ENCODE results near the gene IL12A. TPM values are rescaled to one million over a fixed set of nuclear protein-coding genes. Genes with fewer than 3 reads are reported as not detected.

Gene IL12A
- total RNA-seq, 4 donors from 2014 or later, result 0.73 TPM; not detected in 3

DNA sequence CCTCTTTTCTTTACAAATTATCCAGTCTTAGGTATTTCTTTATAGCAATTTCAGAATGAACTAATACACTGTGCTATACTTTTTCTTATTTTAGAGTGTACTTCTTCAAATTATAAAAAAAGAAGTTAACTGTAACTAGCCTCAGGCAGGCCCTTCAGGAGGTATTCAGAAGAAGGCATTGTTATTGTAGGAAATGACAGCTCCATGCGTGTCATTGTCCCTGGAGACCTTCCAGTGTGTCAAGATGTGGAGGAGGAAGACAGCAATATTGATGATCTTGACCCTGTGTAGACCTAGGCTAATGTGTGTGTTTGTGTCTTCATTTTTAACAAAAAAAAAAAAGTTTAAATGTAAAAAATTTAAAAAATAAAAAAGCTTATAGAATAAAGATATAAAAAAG, 55.5 kb downstream of the IL12A start:
- Histone ChIP-seq H3K4me1 (no peaks in the 10 kb centered on the region), H3K4me3 (no peak overlapping the region), H3K27me3 (no peaks in the 10 kb centered on the region), H3K27ac (no peak overlapping the region), H3K36me3 (no peaks in the 10 kb centered on the region), H3K9me3 (no peaks in the 10 kb centered on the region)
- intact Hi-C loops (cut with DNase I; ENCODE audit: low total_unique reads), result no loop called here
- no peak for DNase-seq
- TF ChIP-seq POLR2A (IDR thresholded peaks at IDR 0.05), result no peak
- TF ChIP-seq, protein P1, sequence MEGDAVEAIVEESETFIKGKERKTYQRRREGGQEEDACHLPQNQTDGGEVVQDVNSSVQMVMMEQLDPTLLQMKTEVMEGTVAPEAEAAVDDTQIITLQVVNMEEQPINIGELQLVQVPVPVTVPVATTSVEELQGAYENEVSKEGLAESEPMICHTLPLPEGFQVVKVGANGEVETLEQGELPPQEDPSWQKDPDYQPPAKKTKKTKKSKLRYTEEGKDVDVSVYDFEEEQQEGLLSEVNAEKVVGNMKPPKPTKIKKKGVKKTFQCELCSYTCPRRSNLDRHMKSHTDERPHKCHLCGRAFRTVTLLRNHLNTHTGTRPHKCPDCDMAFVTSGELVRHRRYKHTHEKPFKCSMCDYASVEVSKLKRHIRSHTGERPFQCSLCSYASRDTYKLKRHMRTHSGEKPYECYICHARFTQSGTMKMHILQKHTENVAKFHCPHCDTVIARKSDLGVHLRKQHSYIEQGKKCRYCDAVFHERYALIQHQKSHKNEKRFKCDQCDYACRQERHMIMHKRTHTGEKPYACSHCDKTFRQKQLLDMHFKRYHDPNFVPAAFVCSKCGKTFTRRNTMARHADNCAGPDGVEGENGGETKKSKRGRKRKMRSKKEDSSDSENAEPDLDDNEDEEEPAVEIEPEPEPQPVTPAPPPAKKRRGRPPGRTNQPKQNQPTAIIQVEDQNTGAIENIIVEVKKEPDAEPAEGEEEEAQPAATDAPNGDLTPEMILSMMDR (IDR thresholded peaks at IDR 0.05), result no peak

Other genes starting within 250 kb of the IL12A start
- 10 to 100 TPM in 2 of 4 donors, 1 to 10 TPM in 2; 1.8 to 29.4 (median 7.0) TPM for gene SCHIP1, start 149.0 kb upstream of the IL12A start, total RNA-seq
- gene C3orf80, start 236.6 kb downstream of the IL12A start, total RNA-seq, result 1 to 10 TPM in 1 of 4 donors, not detected in 3; 1.2 TPM